Keratinocyte (primary cell): ENCODE data around the gene XYLT2. TPM values are rescaled to one million over a fixed set of nuclear protein-coding genes. Genes with fewer than 3 reads are reported as not detected.

Experiments used
- DNase-seq: peaks from one replicate; pipeline ENCODE4 v3.0.0-alpha.2; 2011; ENCODE audit warnings: low read depth, missing footprints, low spot score
- FAIRE-seq: peaks from 2 replicates; lab custom pipeline; 2011; peaks lifted over from hg19 to GRCh38; lab: Jason Lieb, UNC
- H2AFZ ChIP-seq: 2 replicates; pipeline ENCODE4 v1.6.0; 2012; ENCODE audit warnings: low read length, control low read depth, inconsistent platforms; ENCODE audit not compliant: control insufficient read depth
- H3K27ac ChIP-seq: 2 replicates; pipeline ENCODE4 v1.5.1; 2011; ENCODE audit warnings: low read length; ENCODE audit not compliant: control insufficient read depth, insufficient read depth
- H3K27me3 ChIP-seq: 3 replicates; pipeline ENCODE4 v1.6.0; 2011; ENCODE audit warnings: low read length; ENCODE audit not compliant: control insufficient read depth, insufficient read depth; ENCODE audit errors: extremely low read depth
- H3K36me3 ChIP-seq, 2 experiments: 2 replicates in 1 of 2; 3 replicates in 1 of 2; pipeline ENCODE4 v1.5.1; 2011; ENCODE audit warnings: low read length in 2 of 2, mild to moderate bottlenecking in 1 of 2; ENCODE audit not compliant: control insufficient read depth in 2 of 2, insufficient read depth in 2 of 2; ENCODE audit errors: extremely low read depth in 1 of 2
- H3K4me1 ChIP-seq: 3 replicates; pipeline ENCODE4 v1.5.1; 2011; ENCODE audit warnings: low read length; ENCODE audit not compliant: control insufficient read depth, insufficient read depth; ENCODE audit errors: extremely low read depth
- H3K4me2 ChIP-seq: 3 replicates; pipeline ENCODE4 v1.6.0; 2011; ENCODE audit warnings: low read depth, low read length; ENCODE audit not compliant: control insufficient read depth, insufficient read depth; ENCODE audit errors: extremely low read depth
- H3K4me3 ChIP-seq, 3 experiments: fragments of 200-600 bp in 1 of 3; sonication (generic) in 1 of 3; 2 replicates in 2 of 3; 3 replicates in 1 of 3; pipeline ENCODE4 v1.5.1; 2011 to 2016; ENCODE audit warnings: low read length in 3 of 3, mild to moderate bottlenecking in 3 of 3, control low read depth in 2 of 3, inconsistent platforms in 1 of 3, low read depth in 1 of 3, mixed read lengths in 1 of 3, mixed run types in 1 of 3, moderate library complexity in 1 of 3; ENCODE audit not compliant: control insufficient read depth in 2 of 3, insufficient read depth in 2 of 3; ENCODE audit errors: extremely low read depth in 1 of 3
- H3K79me2 ChIP-seq: 2 replicates; pipeline ENCODE4 v1.6.0; 2012; ENCODE audit warnings: low read length; ENCODE audit not compliant: control insufficient read depth, insufficient read depth
- H3K9ac ChIP-seq: 3 replicates; pipeline ENCODE4 v1.6.0; 2011; ENCODE audit warnings: low read length; ENCODE audit not compliant: control insufficient read depth, insufficient read depth; ENCODE audit errors: extremely low read depth
- H3K9me1 ChIP-seq: 3 replicates; pipeline ENCODE4 v1.6.0; 2011; ENCODE audit warnings: low read length; ENCODE audit not compliant: control insufficient read depth, insufficient read depth; ENCODE audit errors: extremely low read depth
- H3K9me3 ChIP-seq: 2 replicates; pipeline ENCODE4 v1.5.1; 2012; ENCODE audit warnings: low read depth, low read length; ENCODE audit not compliant: control insufficient read depth
- H4K20me1 ChIP-seq: 3 replicates; pipeline ENCODE4 v1.6.0; 2011; ENCODE audit warnings: low read length; ENCODE audit not compliant: control insufficient read depth, insufficient read depth; ENCODE audit errors: extremely low read depth
- EZH2 ChIP-seq: IDR thresholded peaks from one replicate; pipeline ENCODE4 v1.6.1; 2012; ENCODE audit warnings: inconsistent platforms, mild to moderate bottlenecking, low read length, moderate library complexity
- dilution Hi-C: fragments of 300-500 bp; cut with MboI; formaldehyde crosslinking; loops from one replicate; pipeline ENCODE4 v1.7.0; 2020; ENCODE audit warnings: low sequenced_read_pairs; ENCODE audit not compliant: extremely low pct_ligation_motif_present
- polyA plus RNA-seq, 5 experiments: library from polyadenylated mRNA; depleted of rRNA in 3 of 5; stranded (reverse) in 3 of 5; stranded (forward) in 1 of 5; unstranded in 1 of 5; fragments of >200 nt; gene quantifications; 1 replicate in 1 of 5; 2 replicates in 3 of 5; 3 replicates in 1 of 5; pipeline versions ENCODE4 v1.2.1 to v1.2.3, GENCODE V29; 2011 to 2012; ENCODE audit warnings: missing spikeins in 2 of 5, low read depth in 1 of 5, low replicate concordance in 1 of 5
- TF ChIP-seq, protein P1 (sequence below), 3 experiments: IDR thresholded peaks in 1 of 3; conservative IDR thresholded peaks in 1 of 3; optimal IDR thresholded peaks in 1 of 3; 2 replicates in 2 of 3; 3 replicates in 1 of 3; pipeline versions ENCODE3 to v1.5.1; 2011; ENCODE audit warnings: low read length in 3 of 3, mild to moderate bottlenecking in 3 of 3, moderate library complexity in 2 of 3, control low read depth in 1 of 3, inconsistent platforms in 1 of 3; ENCODE audit not compliant: insufficient read depth in 2 of 3; ENCODE audit errors: extremely low read depth in 1 of 3

Gene XYLT2
- polyA plus RNA-seq, 1 donor (not counting 4 experiments of a cell fraction or from before 2014, with no cell fraction given) = 15.3 TPM

GRCh38 chr17:50323060-50323459 lies 22.9 kb upstream of the XYLT2 start:
- no peak overlapping the region for H3K4me3 ChIP-seq
- no peak overlapping the region for H3K9ac ChIP-seq
- no peak overlapping the region for H3K27ac ChIP-seq
- dilution Hi-C loops = no loop called here
- no peaks in the 10 kb centered on the region for H3K79me2 ChIP-seq
- DNase-seq (no peak), FAIRE-seq (no peak)
- no peaks in the 10 kb centered on the region for H3K27me3 ChIP-seq
- peaks cover 20% of the 10 kb centered on the region for H3K4me1 ChIP-seq
- TF ChIP-seq EZH2 = no peak
- TF ChIP-seq, protein P1, sequence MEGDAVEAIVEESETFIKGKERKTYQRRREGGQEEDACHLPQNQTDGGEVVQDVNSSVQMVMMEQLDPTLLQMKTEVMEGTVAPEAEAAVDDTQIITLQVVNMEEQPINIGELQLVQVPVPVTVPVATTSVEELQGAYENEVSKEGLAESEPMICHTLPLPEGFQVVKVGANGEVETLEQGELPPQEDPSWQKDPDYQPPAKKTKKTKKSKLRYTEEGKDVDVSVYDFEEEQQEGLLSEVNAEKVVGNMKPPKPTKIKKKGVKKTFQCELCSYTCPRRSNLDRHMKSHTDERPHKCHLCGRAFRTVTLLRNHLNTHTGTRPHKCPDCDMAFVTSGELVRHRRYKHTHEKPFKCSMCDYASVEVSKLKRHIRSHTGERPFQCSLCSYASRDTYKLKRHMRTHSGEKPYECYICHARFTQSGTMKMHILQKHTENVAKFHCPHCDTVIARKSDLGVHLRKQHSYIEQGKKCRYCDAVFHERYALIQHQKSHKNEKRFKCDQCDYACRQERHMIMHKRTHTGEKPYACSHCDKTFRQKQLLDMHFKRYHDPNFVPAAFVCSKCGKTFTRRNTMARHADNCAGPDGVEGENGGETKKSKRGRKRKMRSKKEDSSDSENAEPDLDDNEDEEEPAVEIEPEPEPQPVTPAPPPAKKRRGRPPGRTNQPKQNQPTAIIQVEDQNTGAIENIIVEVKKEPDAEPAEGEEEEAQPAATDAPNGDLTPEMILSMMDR (optimal IDR thresholded peaks at IDR 0.05 in 1 of 3, IDR thresholded peaks at IDR 0.05 in 1 of 3, conservative IDR thresholded peaks at IDR 0.05 in 1 of 3; ENCODE audit: extremely low read depth in 1 of 3, insufficient read depth in 2 of 3, low read length in 3 of 3) = no peak
- peaks cover 3% of the 10 kb centered on the region for H3K9me1 ChIP-seq
- H3K4me2 ChIP-seq = no peak overlapping the region
- H3K9me3 ChIP-seq = no peaks in the 10 kb centered on the region
- H2AFZ ChIP-seq = no peak overlapping the region
- no peaks in the 10 kb centered on the region for H3K36me3 ChIP-seq
- no peaks in the 10 kb centered on the region for H4K20me1 ChIP-seq

DNA sequence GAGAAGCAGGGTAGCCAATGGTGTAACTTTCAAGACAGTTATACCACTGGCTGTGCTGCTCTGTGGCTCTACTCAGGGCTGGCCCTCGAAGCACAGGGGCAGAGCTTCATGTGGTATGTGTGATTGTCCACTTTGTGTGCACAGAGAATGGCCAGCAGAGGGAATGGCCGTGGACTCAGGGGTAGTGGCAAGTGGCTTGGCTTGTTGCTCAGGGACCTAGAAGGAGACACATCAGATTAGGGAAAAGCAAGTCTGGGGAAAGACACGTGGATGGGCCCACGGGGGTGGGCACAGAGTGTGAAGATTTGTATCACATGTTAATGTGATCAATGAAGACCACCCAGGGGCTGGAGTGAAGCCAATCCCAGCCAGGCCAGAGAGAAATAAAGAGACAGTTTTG lies 20.0 kb upstream of the XYLT2 start:
- Histone ChIP-seq H3K4me3 (no peak overlapping the region), H3K27ac (no peak overlapping the region), H3K9me1 (no peaks in the 10 kb centered on the region), H3K79me2 (no peaks in the 10 kb centered on the region), H2AFZ (no peak overlapping the region), H4K20me1 (no peaks in the 10 kb centered on the region), H3K4me2 (no peak overlapping the region), H3K9ac (no peak overlapping the region), H3K9me3 (no peaks in the 10 kb centered on the region), H3K27me3 (no peaks in the 10 kb centered on the region), H3K36me3 (no peaks in the 10 kb centered on the region), H3K4me1 (peaks cover 4% of the 10 kb centered on the region)
- no peak for TF ChIP-seq EZH2
- TF ChIP-seq, protein P1 (optimal IDR thresholded peaks at IDR 0.05 in 1 of 3, IDR thresholded peaks at IDR 0.05 in 1 of 3, conservative IDR thresholded peaks at IDR 0.05 in 1 of 3; ENCODE audit: extremely low read depth in 1 of 3, insufficient read depth in 2 of 3, low read length in 3 of 3) = no peak
- FAIRE-seq = no peak
- DNase-seq = no peak
- dilution Hi-C loops = no loop called here
